ENCODE data around the gene CDKN2D. TPM values are rescaled to one million over a fixed set of nuclear protein-coding genes. Genes with fewer than 3 reads are reported as not detected.

Gene CDKN2D
- total and polyA plus RNA-seq, 2 of the 13 experiments (the other 11 are each of a cell fraction or from before 2014, with no cell fraction given) = 5.4 to 8.6 TPM

GRCh38 chr19:10580979-10581631 lies 12.3 kb upstream of the CDKN2D start (continued):
- TF ChIP-seq HIC2 (CRISPR knock-in tag; IDR thresholded peaks at IDR 0.05; ENCODE audit: low read depth) (no peak), ZEB1 (IDR thresholded peaks at IDR 0.05; ENCODE audit: insufficient replicate concordance, low read depth) (no peak), FOXK1 (CRISPR knock-in tag; IDR thresholded peaks at IDR 0.05; ENCODE audit: borderline replicate concordance, low read depth) (no peak), ZFP41 (CRISPR knock-in tag; IDR thresholded peaks at IDR 0.05; ENCODE audit: borderline replicate concordance) (no peak), ZNF354B (CRISPR knock-in tag; IDR thresholded peaks at IDR 0.05) (no peak), BORCS8-MEF2B (CRISPR knock-in tag; IDR thresholded peaks at IDR 0.05) (0 out of 2 replicates have a peak, but pooled peaks have one; percentile 51), ZHX1 (CRISPR knock-in tag; IDR thresholded peaks at IDR 0.05; ENCODE audit: low read depth) (no peak), ZSCAN12 (CRISPR knock-in tag; IDR thresholded peaks at IDR 0.05) (no peak), CEBPB (IDR thresholded peaks at IDR 0.05; ENCODE audit: borderline replicate concordance, low read depth, low read length) (no peak), RFXAP (CRISPR knock-in tag; IDR thresholded peaks at IDR 0.05; ENCODE audit: borderline replicate concordance) (no peak), ZNF280B (CRISPR knock-in tag; IDR thresholded peaks at IDR 0.05; ENCODE audit: borderline replicate concordance) (no peak), ZNF34 (CRISPR knock-in tag; IDR thresholded peaks at IDR 0.05; ENCODE audit: borderline replicate concordance) (no peak)
- TF ChIP-seq, protein P1, sequence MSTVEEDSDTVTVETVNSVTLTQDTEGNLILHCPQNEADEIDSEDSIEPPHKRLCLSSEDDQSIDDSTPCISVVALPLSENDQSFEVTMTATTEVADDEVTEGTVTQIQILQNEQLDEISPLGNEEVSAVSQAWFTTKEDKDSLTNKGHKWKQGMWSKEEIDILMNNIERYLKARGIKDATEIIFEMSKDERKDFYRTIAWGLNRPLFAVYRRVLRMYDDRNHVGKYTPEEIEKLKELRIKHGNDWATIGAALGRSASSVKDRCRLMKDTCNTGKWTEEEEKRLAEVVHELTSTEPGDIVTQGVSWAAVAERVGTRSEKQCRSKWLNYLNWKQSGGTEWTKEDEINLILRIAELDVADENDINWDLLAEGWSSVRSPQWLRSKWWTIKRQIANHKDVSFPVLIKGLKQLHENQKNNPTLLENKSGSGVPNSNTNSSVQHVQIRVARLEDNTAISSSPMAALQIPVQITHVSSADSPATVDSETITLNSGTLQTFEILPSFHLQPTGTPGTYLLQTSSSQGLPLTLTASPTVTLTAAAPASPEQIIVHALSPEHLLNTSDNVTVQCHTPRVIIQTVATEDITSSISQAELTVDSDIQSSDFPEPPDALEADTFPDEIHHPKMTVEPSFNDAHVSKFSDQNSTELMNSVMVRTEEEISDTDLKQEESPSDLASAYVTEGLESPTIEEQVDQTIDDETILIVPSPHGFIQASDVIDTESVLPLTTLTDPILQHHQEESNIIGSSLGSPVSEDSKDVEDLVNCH (CRISPR knock-in tag; IDR thresholded peaks at IDR 0.05) = no peak
- TF ChIP-seq, protein P2, sequence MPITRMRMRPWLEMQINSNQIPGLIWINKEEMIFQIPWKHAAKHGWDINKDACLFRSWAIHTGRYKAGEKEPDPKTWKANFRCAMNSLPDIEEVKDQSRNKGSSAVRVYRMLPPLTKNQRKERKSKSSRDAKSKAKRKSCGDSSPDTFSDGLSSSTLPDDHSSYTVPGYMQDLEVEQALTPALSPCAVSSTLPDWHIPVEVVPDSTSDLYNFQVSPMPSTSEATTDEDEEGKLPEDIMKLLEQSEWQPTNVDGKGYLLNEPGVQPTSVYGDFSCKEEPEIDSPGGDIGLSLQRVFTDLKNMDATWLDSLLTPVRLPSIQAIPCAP (CRISPR knock-in tag; IDR thresholded peaks at IDR 0.05; ENCODE audit: low read depth) = no peak
- TF ChIP-seq, protein P3, sequence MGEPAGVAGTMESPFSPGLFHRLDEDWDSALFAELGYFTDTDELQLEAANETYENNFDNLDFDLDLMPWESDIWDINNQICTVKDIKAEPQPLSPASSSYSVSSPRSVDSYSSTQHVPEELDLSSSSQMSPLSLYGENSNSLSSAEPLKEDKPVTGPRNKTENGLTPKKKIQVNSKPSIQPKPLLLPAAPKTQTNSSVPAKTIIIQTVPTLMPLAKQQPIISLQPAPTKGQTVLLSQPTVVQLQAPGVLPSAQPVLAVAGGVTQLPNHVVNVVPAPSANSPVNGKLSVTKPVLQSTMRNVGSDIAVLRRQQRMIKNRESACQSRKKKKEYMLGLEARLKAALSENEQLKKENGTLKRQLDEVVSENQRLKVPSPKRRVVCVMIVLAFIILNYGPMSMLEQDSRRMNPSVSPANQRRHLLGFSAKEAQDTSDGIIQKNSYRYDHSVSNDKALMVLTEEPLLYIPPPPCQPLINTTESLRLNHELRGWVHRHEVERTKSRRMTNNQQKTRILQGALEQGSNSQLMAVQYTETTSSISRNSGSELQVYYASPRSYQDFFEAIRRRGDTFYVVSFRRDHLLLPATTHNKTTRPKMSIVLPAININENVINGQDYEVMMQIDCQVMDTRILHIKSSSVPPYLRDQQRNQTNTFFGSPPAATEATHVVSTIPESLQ (CRISPR knock-in tag; conservative IDR thresholded peaks at IDR 0.05) = no peak

All from HepG2 (cell line).